Measurements from ENCODE around the gene KIF4A.
"Not testable (repeated sequence)": the region's sequence is repeated elsewhere in the genome, so short reads cannot be mapped to it uniquely, and the experiment has no call there.

DNA sequence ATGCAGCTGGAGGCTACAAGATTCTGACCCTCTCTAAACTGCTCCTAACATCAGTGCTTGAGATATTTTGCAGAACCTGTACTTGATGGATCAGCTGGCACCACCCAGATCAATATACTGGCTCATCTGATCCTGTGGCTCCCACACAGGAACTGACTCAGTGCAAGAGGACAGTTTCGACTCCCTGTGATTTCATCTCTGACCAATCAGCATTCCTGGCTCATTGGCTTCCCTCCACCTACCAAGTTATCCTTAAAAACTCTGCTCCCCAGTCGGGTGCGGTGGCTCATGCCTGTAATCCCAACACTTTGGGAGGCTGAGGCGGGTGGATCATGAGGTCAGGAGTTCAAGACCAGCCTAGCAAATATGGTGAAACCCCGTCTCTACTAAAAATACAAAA, 46.3 kb upstream of the KIF4A start:
- TF ChIP-seq, protein P1, sequence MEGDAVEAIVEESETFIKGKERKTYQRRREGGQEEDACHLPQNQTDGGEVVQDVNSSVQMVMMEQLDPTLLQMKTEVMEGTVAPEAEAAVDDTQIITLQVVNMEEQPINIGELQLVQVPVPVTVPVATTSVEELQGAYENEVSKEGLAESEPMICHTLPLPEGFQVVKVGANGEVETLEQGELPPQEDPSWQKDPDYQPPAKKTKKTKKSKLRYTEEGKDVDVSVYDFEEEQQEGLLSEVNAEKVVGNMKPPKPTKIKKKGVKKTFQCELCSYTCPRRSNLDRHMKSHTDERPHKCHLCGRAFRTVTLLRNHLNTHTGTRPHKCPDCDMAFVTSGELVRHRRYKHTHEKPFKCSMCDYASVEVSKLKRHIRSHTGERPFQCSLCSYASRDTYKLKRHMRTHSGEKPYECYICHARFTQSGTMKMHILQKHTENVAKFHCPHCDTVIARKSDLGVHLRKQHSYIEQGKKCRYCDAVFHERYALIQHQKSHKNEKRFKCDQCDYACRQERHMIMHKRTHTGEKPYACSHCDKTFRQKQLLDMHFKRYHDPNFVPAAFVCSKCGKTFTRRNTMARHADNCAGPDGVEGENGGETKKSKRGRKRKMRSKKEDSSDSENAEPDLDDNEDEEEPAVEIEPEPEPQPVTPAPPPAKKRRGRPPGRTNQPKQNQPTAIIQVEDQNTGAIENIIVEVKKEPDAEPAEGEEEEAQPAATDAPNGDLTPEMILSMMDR (IDR thresholded peaks at IDR 0.05) = not testable (repeated sequence)
- not testable (repeated sequence) for TF ChIP-seq POLR2A (IDR thresholded peaks at IDR 0.05)

Data from prostate gland (tissue), 2 donors.